LNCaP clone FGC (cell line): ENCODE measurements around the gene QPCT.

Experiments
- DNase-seq: peaks from one replicate; pipeline ENCODE4 v3.0.0-alpha.2; 2011; ENCODE audit warnings: low read depth
- H3K4me3 ChIP-seq: 2 replicates; pipeline ENCODE4 v1.5.1; 2011; ENCODE audit warnings: mild to moderate bottlenecking, low read depth, low read length, control low read depth
- TF ChIP-seq, protein P1 (sequence below): IDR thresholded peaks from 2 replicates; pipeline ENCODE4 v1.5.1; 2012; ENCODE audit warnings: mild to moderate bottlenecking; ENCODE audit not compliant: control insufficient read depth, insufficient read depth; ENCODE audit errors: extremely low read depth

The QPCT gene

GRCh38 chr2:37414470-37414949 lies 70.1 kb downstream of the QPCT start:
- DNase-seq = peak; percentile 30
- TF ChIP-seq, protein P1, sequence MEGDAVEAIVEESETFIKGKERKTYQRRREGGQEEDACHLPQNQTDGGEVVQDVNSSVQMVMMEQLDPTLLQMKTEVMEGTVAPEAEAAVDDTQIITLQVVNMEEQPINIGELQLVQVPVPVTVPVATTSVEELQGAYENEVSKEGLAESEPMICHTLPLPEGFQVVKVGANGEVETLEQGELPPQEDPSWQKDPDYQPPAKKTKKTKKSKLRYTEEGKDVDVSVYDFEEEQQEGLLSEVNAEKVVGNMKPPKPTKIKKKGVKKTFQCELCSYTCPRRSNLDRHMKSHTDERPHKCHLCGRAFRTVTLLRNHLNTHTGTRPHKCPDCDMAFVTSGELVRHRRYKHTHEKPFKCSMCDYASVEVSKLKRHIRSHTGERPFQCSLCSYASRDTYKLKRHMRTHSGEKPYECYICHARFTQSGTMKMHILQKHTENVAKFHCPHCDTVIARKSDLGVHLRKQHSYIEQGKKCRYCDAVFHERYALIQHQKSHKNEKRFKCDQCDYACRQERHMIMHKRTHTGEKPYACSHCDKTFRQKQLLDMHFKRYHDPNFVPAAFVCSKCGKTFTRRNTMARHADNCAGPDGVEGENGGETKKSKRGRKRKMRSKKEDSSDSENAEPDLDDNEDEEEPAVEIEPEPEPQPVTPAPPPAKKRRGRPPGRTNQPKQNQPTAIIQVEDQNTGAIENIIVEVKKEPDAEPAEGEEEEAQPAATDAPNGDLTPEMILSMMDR = peak; percentile 75
- no peak overlapping the region for H3K4me3 ChIP-seq

DNA sequence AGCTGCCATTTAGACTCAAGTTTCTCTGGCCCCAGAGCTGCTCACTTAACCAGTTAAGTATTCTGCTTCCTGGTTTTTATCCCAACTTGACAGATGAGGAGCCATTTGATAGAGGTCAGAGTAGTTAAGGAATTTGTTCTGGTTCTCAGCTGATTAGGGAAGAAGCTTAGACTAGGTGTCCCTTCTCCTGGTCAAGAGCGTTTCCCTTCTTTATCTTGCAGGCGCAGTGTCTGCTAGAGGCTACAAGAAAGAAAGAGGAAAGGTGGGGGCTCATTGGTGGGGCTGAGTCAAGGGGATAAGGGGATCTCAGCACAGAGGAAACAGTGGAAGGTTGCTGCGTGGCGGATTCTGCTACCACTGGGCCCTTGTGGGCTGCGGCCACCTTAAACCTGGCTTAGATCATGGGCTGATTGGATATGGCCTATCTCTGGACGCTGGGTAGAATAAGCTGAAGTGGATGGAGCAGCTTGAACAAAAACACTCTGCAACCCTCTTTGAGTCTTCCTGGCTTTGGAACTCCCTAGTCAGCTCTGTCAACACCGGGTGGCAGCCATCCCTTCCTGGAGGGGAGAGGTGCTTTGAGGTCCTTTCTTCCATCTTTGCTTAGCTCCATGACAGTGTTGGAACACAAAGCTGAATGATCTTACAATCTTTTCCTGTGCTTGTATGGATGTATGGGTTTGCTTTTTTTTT lies 70.8 kb downstream of the QPCT start:
- TF ChIP-seq, protein P1 = peak; percentile 12; the same call in 1 of the 2 replicates
- DNase-seq = no peak
- no peak overlapping the region for H3K4me3 ChIP-seq

DNA sequence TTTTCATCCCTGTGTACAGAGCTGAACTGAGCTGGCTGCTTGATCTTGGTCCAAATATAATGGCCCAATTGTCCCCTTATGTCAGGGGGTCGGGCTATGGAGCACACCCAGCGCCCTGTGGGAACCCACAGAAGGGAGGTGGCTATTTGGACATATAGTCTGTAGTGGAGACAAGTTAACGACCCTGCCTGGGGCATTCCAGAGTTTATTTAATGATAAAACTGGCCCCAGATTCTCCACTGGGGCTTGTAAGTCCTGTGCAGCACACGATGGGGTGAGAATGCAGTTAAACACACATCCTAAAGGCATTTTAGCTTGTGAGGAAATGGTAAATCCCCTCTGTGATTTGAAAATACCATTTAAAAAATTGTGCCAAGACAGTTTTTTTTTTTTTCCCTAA lies 72.9 kb downstream of the QPCT start:
- H3K4me3 ChIP-seq = no peak overlapping the region
- no peak for DNase-seq
- TF ChIP-seq, protein P1 = no peak

DNA sequence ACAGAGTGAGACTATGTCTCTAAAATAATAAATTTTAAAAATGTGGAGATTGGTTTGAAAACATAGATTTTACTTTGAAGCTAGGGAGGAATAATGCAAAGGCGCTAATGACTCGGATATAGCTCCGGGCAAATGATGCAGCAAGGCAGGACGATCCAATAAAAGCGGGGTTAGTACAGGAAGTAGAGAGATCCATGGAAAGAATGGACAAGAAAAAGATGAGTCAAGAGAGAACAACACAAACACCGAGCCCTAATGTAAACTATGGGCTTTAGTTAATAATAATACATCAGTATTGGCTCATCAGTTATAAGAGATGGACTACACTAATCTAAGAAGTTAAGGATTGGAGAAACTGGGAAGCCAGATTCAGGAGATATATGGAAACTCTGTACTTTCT lies 74.5 kb downstream of the QPCT start:
- no peak overlapping the region for H3K4me3 ChIP-seq
- DNase-seq = no peak
- TF ChIP-seq, protein P1 = no peak

DNA sequence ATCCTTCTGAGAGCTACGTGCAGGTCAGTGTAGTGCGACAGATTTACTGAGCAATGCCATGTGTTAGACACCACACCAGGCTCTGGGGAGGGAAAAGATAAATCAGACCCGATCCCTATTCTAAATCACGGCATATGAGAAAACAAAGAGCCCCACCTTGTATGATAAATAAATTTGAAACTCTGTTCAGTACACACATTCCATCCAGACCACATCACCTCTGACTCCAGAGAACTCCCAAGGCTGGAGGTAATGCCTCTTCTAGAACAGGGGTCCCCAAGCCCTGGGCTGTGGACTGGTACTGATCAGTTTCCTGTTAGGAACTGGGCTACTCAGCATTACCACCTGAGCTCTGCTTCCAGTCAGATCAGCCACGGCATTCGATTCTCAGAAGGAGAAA lies 77.3 kb downstream of the QPCT start:
- DNase-seq = no peak
- TF ChIP-seq, protein P1 = no peak
- H3K4me3 ChIP-seq = no peak overlapping the region

- H3K4me3 ChIP-seq = no peak overlapping the region
- TF ChIP-seq, protein P1 = no peak
- DNase-seq = no peak
These were observed 78.4 kb downstream of the QPCT start for GRCh38 chr2:37422816-37423215.
